GM21825 (cell line): ENCODE measurements around the gene C12orf42.

Experiments
- ATAC-seq: cut with Tn5 transposase; IDR thresholded peaks from one replicate; pipeline ENCODE4 v1.9.1; 2021; ENCODE audit warnings: mild to moderate bottlenecking, moderate library complexity; ENCODE audit not compliant: unreplicated experiment

C12orf42 gene

GRCh38 chr12:103273645-103274044 is 222.1 kb downstream of the C12orf42 start:
- no peak for ATAC-seq

GRCh38 chr12:103272949-103273348 is 222.8 kb downstream of the C12orf42 start:
- ATAC-seq, result no peak

- no peak for ATAC-seq
Observed at GRCh38 chr12:103269946-103270345, 225.8 kb downstream of the C12orf42 start.

DNA sequence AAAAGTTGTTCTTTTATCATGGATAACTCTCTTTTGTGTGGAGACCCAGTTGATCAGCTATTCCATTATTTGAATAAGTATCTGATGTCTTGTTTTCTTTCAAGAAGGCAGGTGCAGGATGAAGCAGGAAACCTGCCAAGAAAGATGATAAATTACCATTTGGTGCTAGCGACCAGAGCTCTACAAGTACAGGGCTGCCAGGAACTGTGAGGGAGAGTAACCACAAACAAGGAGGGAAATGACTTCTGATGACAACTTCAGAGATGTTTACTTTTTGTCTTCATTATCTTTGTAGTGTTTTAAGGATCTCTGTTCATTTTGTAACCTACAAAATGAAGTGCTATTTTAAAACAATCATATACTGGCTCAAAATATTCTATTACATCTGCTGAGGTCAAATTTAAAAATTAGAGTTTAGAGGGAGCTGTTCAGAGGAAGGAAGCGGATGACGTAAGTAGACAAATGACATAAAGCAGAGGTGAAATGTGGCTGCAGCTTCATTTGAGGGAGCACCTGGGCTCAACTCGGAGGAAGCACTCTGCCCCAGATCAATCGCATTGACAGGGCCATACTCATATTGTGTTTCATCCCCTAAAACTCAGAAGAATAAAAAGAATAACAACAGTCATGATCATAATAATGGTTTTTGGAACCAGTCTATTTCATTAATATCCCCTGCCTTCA is 226.8 kb downstream of the C12orf42 start:
- ATAC-seq, result no peak

GRCh38 chr12:103257763-103258162 is 238.0 kb downstream of the C12orf42 start:
- ATAC-seq, result no peak
